Measurements from ENCODE around the gene DBN1. TPM values are rescaled to one million over a fixed set of nuclear protein-coding genes. Genes with fewer than 3 reads are reported as not detected.

DBN1 gene
- polyA plus RNA-seq, 2 of the 4 experiments (the other 2 are of a cell fraction) = 47.7 to 107 TPM

DNA sequence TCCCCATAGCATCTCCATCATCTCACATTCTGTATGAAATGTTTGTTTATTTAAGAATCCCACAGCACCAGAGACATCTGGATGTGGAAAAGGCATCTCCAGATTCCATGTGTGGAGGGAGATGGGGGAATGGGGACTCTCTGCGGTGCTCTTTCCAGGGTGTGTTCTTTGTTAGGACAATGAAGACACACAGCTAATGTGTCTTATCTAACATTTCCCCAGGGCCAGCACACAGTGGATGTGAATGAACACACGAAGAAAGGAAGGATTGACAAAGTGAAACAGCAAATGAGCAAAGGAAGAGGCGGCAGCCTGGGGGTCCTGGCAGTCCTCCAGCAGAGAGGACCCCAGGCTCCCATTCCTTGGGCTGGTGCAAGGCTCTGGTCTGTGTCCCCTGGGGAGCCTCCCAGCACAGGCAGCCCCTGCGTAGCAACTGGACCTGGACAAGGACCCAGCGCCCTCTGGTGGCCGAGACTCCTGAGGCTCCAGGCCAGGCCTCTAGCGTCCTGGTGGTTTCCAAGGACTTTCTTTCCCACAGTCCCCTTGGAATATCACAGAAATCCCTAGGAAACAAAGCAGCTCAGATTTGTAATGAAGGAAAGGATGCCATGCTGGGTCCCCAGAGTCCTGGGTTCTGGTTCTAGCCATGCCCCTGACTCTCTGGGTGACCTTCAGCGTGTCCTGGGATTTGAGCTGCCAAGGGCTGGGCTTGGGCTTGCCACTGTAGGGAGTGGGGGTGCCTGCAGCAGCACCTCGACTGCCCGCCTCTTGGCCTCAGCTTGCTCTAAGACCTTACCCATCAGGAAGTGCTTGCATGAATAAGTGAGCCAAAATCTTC lies 27.5 kb upstream of the DBN1 start:
- Histone ChIP-seq H3K27ac (0 out of 6 replicates have a peak overlapping the region, but pooled peaks of 1 of the 2 experiments have one; percentile 29), H3K4me3 (no peak overlapping the region), H3K9me3 (no peaks in the 10 kb centered on the region), H3K4me1 (peaks cover 16% of the 10 kb centered on the region), H3K4me2 (no peak overlapping the region)
- TF ChIP-seq CTCF (IDR thresholded peaks at IDR 0.05) (peak; percentile 93), NFE2L2 (conservative IDR thresholded peaks at IDR 0.05; ENCODE audit: low read length) (no peak), RAD21 (conservative IDR thresholded peaks at IDR 0.05 in 1 of 2, IDR thresholded peaks at IDR 0.05 in 1 of 2) (peak; percentile 84 to 86), CHD4 (IDR thresholded peaks at IDR 0.05; ENCODE audit: borderline replicate concordance) (no peak), ELK1 (IDR thresholded peaks at IDR 0.05; ENCODE audit: low read depth, low read length) (no peak), MAFK (IDR thresholded peaks at IDR 0.05; ENCODE audit: partially characterized antibody) (no peak), SMC3 (IDR thresholded peaks at IDR 0.05) (peak; percentile 88), POLR2A (IDR thresholded peaks at IDR 0.05; ENCODE audit: low read length) (no peak), HDAC2 (IDR thresholded peaks at IDR 0.05) (no peak)
- TF ChIP-seq, protein P1, sequence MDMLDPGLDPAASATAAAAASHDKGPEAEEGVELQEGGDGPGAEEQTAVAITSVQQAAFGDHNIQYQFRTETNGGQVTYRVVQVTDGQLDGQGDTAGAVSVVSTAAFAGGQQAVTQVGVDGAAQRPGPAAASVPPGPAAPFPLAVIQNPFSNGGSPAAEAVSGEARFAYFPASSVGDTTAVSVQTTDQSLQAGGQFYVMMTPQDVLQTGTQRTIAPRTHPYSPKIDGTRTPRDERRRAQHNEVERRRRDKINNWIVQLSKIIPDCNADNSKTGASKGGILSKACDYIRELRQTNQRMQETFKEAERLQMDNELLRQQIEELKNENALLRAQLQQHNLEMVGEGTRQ (IDR thresholded peaks at IDR 0.05) = no peak
- TF ChIP-seq, protein P2, sequence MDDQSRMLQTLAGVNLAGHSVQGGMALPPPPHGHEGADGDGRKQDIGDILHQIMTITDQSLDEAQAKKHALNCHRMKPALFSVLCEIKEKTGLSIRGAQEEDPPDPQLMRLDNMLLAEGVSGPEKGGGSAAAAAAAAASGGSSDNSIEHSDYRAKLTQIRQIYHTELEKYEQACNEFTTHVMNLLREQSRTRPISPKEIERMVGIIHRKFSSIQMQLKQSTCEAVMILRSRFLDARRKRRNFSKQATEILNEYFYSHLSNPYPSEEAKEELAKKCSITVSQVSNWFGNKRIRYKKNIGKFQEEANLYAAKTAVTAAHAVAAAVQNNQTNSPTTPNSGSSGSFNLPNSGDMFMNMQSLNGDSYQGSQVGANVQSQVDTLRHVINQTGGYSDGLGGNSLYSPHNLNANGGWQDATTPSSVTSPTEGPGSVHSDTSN (IDR thresholded peaks at IDR 0.05) = no peak
- TF ChIP-seq, protein P3, sequence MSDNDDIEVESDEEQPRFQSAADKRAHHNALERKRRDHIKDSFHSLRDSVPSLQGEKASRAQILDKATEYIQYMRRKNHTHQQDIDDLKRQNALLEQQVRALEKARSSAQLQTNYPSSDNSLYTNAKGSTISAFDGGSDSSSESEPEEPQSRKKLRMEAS (IDR thresholded peaks at IDR 0.05) = no peak
- ATAC-seq (peak; percentile 48 to 70), FAIRE-seq (no peak), DNase-seq (ENCODE audit: low read depth in 1 of 2, low spot score in 1 of 2) (peak; percentile 83 to 88)
- 24% methylated on average over 10 of the region's 10 CpGs for WGBS (ENCODE audit: missing lambda C conversion rate)
- POLR2A ChIA-PET = no interaction called here
- CTCF ChIA-PET = interaction anchor here (0.7 to 18.1 kb wide), 47 partner anchors 9 to 364 kb away, joined by 3 to 354 read pairs (median 5); partner anchors contain the start of genes DDX41, DOK3, GRK6 and PFN3

DNA sequence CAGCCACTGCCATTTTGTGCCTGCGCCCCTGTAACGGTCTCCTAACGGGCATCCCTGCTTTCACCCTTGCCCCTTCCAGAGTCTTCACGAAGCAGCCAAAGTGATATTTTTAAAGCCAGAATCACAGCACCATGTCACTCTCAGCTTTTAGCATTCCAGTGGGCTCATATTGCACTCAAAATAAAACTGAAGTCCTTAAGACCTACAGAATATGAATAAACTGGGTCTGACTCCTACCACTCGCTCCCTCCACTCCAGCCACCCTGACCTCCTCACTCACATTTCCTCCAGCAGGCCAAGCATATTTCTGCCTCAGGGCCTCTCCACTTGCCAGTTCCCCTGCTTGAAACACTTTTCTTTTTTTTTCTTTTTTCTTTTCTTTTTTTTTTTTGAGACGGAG lies 26.4 kb upstream of the DBN1 start:
- no peak overlapping the region for H3K4me3 ChIP-seq
- DNase-seq (ENCODE audit: low read depth in 1 of 2, low spot score in 1 of 2) (no peak), FAIRE-seq (no peak), ATAC-seq (no peak)
- no peak overlapping the region for H3K27ac ChIP-seq
- peaks cover 27% of the 10 kb centered on the region for H3K4me1 ChIP-seq
- no peak overlapping the region for H3K4me2 ChIP-seq
- H3K9me3 ChIP-seq = no peaks in the 10 kb centered on the region
- WGBS (ENCODE audit: missing lambda C conversion rate) = 81% methylated on average over 6 of the region's 6 CpGs
- CTCF ChIA-PET = interaction anchor here (0.9 to 18.1 kb wide), 13 partner anchors 9 to 187 kb away, joined by 3 to 354 read pairs (median 23); partner anchors contain the start of genes DDX41, DOK3, PFN3 and PRR7
- TF ChIP-seq, protein P1 (IDR thresholded peaks at IDR 0.05) = no peak
- TF ChIP-seq HMGXB4 (CRISPR knock-in tag; IDR thresholded peaks at IDR 0.05; ENCODE audit: borderline replicate concordance) (no peak), NFE2L2 (conservative IDR thresholded peaks at IDR 0.05; ENCODE audit: low read length) (no peak), EHF (CRISPR knock-in tag; IDR thresholded peaks at IDR 0.05) (no peak), GATA3 (IDR thresholded peaks at IDR 0.05; ENCODE audit: borderline replicate concordance) (no peak), PHF8 (IDR thresholded peaks at IDR 0.05; ENCODE audit: borderline replicate concordance, low read depth) (no peak), JUNB (IDR thresholded peaks at IDR 0.05) (no peak), HDAC2 (IDR thresholded peaks at IDR 0.05) (no peak), ZC3H11A (IDR thresholded peaks at IDR 0.05) (no peak), JUN (IDR thresholded peaks at IDR 0.05) (no peak), RFX5 (IDR thresholded peaks at IDR 0.05) (no peak)
- TF ChIP-seq, protein P4, sequence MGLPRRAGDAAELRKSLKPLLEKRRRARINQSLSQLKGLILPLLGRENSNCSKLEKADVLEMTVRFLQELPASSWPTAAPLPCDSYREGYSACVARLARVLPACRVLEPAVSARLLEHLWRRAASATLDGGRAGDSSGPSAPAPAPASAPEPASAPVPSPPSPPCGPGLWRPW (IDR thresholded peaks at IDR 0.05) = no peak
- TF ChIP-seq, protein P2 (IDR thresholded peaks at IDR 0.05) = no peak
- POLR2A ChIA-PET = no interaction called here

Measured in A549 (cell line).